Smooth muscle cell (in vitro differentiated cells): ENCODE measurements around the gene KAT14. TPM values are rescaled to one million over a fixed set of nuclear protein-coding genes. Genes with fewer than 3 reads are reported as not detected.
"Not testable (repeated sequence)": the region's sequence is repeated elsewhere in the genome, so short reads cannot be mapped to it uniquely, and the experiment has no call there.

Experiments
- DNase-seq: peaks from one replicate; lab custom pipeline; 2025; ENCODE audit not compliant: unreplicated experiment; lab: John Stamatoyannopoulos, UW
- H2AFZ ChIP-seq: fragments of 200-600 bp; sonication (generic); 2 replicates; pipeline ENCODE4 v1.6.0; 2016; ENCODE audit warnings: antibody characterized with exemption, low read depth, mild to moderate bottlenecking
- H3F3A ChIP-seq: fragments of 200-600 bp; sonication (generic); 2 replicates; pipeline ENCODE4 v1.6.0; 2017; ENCODE audit warnings: antibody characterized with exemption, low read depth
- H3K27ac ChIP-seq: fragments of 200-600 bp; sonication (generic); 2 replicates; pipeline ENCODE4 v1.5.1; 2016; ENCODE audit warnings: low read depth, mild to moderate bottlenecking
- H3K27me3 ChIP-seq: fragments of 200-600 bp; sonication (generic); 2 replicates; pipeline ENCODE4 v1.6.1; 2016; ENCODE audit warnings: low read depth, mild to moderate bottlenecking
- H3K36me3 ChIP-seq: fragments of 200-600 bp; sonication (generic); 2 replicates; pipeline ENCODE4 v1.5.1; 2016; ENCODE audit warnings: low read depth
- H3K4me1 ChIP-seq: fragments of 200-600 bp; sonication (generic); 2 replicates; pipeline ENCODE4 v1.5.1; 2016; ENCODE audit warnings: low read depth
- H3K4me2 ChIP-seq: fragments of 200-600 bp; sonication (generic); 2 replicates; pipeline ENCODE4 v1.6.0; 2016; ENCODE audit warnings: mild to moderate bottlenecking
- H3K4me3 ChIP-seq: fragments of 200-600 bp; sonication (generic); 2 replicates; pipeline ENCODE4 v1.5.1; 2016; ENCODE audit warnings: mild to moderate bottlenecking
- H3K79me2 ChIP-seq: fragments of 200-600 bp; sonication (generic); 2 replicates; pipeline ENCODE4 v1.6.0; 2016; ENCODE audit warnings: low read depth, mild to moderate bottlenecking
- H3K9ac ChIP-seq: fragments of 200-600 bp; sonication (generic); 2 replicates; pipeline ENCODE4 v1.6.0; 2016; ENCODE audit warnings: low read depth
- H3K9me3 ChIP-seq: fragments of 200-600 bp; sonication (generic); replicated peaks from 2 replicates; pipeline ENCODE4 v1.5.1; 2016; ENCODE audit warnings: low read depth
- H4K20me1 ChIP-seq: fragments of 200-600 bp; sonication (generic); 2 replicates; pipeline ENCODE4 v1.6.0; 2016; ENCODE audit warnings: low read depth
- CTCF ChIP-seq: fragments of 200-600 bp; sonication (generic); IDR thresholded peaks from 2 replicates; pipeline ENCODE4 v1.5.1; 2017; ENCODE audit warnings: borderline replicate concordance, mild to moderate bottlenecking, antibody characterized with exemption; ENCODE audit not compliant: insufficient read depth, poor library complexity, severe bottlenecking
- WGBS: methylation state at CpG from one replicate; pipeline ENCODE4 v1.1.7; 2016; ENCODE audit warnings: low lambda C conversion rate; 5-methylcytosine and 5-hydroxymethylcytosine counted together
- polyA plus RNA-seq: library from polyadenylated mRNA; unstranded; fragments of >200 nt; fragmentation: Nextera tagmentation; extraction: Ambion mirVana; gene quantifications from 2 replicates; pipeline ENCODE4 v1.2.1, GENCODE V29; 2016
- total RNA-seq: library from RNA; depleted of rRNA; stranded (reverse); fragments of >200 nt; gene quantifications from 2 replicates; pipeline ENCODE4 v1.2.3, GENCODE V29; 2014

KAT14 gene
- 7.1 and 14.7 TPM in 2 replicates for total RNA-seq
- polyA plus RNA-seq: 7.0 and 7.9 TPM in 2 replicates

- Histone ChIP-seq H3K9ac (peak within 1 kb of the TSS; percentile 68), H4K20me1 (no peaks in the 10 kb centered on the region), H3K36me3 (no peaks in the 10 kb centered on the region), H3K27me3 (no peaks in the 10 kb centered on the region), H3K79me2 (peaks cover 25% of the 10 kb centered on the region), H3F3A (no peaks in the 10 kb centered on the region), H2AFZ (peak within 1 kb of the TSS; percentile 98), H3K4me3 (peak within 1 kb of the TSS; percentile 90), H3K9me3 (no peaks in the 10 kb centered on the region), H3K4me1 (peaks cover 9% of the 10 kb centered on the region), H3K4me2 (peak within 1 kb of the TSS; percentile 96), H3K27ac (peak within 1 kb of the TSS; percentile 66)
- DNase-seq: peak; percentile 76
- no peak for TF ChIP-seq CTCF
- WGBS: under 1% methylated on average over 74 of the region's 87 CpGs
Measured at GRCh38 chr20:18137412-18138265, at the start of gene KAT14, which contains the start of gene PET117. KAT14 (plus strand) TSS chr20:18137863; CDS start chr20:18142661, 4,798 bp downstream. PET117 (plus strand) TSS chr20:18137863; CDS start chr20:18137956, 93 bp downstream.

GRCh38 chr20:18088298-18088697 lies 49.4 kb upstream of the KAT14 start:
- not testable (repeated sequence) for H3F3A ChIP-seq, H3K9me3 ChIP-seq, H3K27ac ChIP-seq, H3K4me1 ChIP-seq, H3K36me3 ChIP-seq, H3K27me3 ChIP-seq, H4K20me1 ChIP-seq, H2AFZ ChIP-seq, DNase-seq, H3K4me2 ChIP-seq, H3K9ac ChIP-seq, H3K79me2 ChIP-seq, H3K4me3 ChIP-seq
- 94% methylated on average over 3 of the region's 3 CpGs for WGBS

DNA sequence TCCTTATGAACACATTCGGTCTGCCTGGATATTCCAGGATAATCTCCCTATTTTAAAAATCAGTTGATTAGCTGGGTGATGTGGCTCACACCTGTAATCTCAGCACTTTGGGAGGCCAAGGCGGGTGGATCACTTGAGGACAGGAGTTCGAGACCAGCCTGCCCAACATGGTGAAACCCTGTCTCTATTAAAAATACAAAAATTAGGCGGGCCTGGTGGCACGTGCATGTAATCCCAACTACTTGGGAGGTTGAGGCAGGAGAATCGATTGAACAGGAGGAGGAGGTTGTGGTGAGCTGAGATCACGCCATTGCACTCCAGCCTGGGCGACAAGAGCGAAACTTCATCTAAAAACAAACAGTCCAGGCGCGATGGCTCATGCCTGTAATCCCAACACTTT lies 48.8 kb upstream of the KAT14 start:
- not testable (repeated sequence) for H3K9me3 ChIP-seq, H3K79me2 ChIP-seq, H3K4me1 ChIP-seq, H3F3A ChIP-seq, H3K4me2 ChIP-seq, H3K27me3 ChIP-seq, H4K20me1 ChIP-seq, H3K27ac ChIP-seq, H2AFZ ChIP-seq, H3K36me3 ChIP-seq, DNase-seq, H3K9ac ChIP-seq, H3K4me3 ChIP-seq
- WGBS: 96% methylated on average over 11 of the region's 11 CpGs

GRCh38 chr20:18090044-18090443 lies 47.6 kb upstream of the KAT14 start:
- no peaks in the 10 kb centered on the region for H3F3A ChIP-seq
- 61% methylated on average over 3 of the region's 3 CpGs for WGBS
- DNase-seq: no peak

More at GRCh38 chr20:18090044-18090443, 47.6 kb upstream of the KAT14 start:
- Histone ChIP-seq H3K4me2 (no peak overlapping the region), H2AFZ (no peak overlapping the region), H3K27me3 (no peaks in the 10 kb centered on the region), H3K9ac (no peak overlapping the region), H3K9me3 (no peaks in the 10 kb centered on the region), H3K4me1 (no peaks in the 10 kb centered on the region), H3K4me3 (no peak overlapping the region), H3K36me3 (no peaks in the 10 kb centered on the region), H3K27ac (no peak overlapping the region), H3K79me2 (no peaks in the 10 kb centered on the region), H4K20me1 (no peaks in the 10 kb centered on the region)
- TF ChIP-seq CTCF: no peak
